Measurements from ENCODE around the gene CNNM3.
"Not testable (repeated sequence)": the region's sequence is repeated elsewhere in the genome, so short reads cannot be mapped to it uniquely, and the experiment has no call there.

Gene CNNM3

DNA sequence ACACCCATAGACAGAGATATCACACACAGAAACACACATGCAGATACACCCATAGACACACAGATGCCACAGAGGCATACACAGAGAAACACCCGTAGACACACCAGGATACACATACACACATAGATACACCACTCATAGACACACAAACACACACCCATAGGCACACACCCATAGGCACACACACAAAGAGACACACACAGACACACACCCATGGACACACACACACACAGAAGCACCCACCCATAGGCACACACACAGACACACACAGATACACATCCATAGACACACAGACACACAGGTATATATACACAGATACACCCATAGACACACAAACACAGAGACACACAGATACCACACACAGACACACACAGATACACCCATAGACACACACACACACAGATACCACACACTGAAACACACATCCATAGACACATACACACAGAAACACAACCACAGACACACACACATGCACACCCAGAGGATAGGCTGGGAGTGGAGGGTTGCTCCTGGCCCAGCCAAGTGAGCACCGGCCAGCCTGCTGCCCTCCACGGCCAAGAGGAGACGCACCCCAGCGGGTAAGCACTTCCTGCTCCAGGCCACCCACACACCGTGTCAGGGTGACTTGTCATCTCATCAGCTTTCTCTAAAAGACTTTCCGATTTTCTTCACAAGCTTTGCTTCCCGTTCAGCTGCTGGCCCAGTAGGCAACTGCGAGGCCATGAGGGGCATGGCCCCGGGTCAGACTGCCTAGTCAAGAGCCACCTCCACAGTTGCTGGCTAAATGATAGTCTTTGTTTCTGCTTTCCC is 14.1 kb upstream of the CNNM3 start:
- Histone ChIP-seq H3K36me3 (ENCODE audit: control insufficient read depth, insufficient read depth, low read length) (peaks cover 9% of the 10 kb centered on the region), H3K9me3 (ENCODE audit: control insufficient read depth, low read length) (no peaks in the 10 kb centered on the region), H3K27me3 (ENCODE audit: control insufficient read depth, insufficient read depth, low read length) (no peaks in the 10 kb centered on the region), H3K4me1 (ENCODE audit: control insufficient read depth, insufficient read depth, low read length) (peaks cover 12% of the 10 kb centered on the region), H3K4me3 (ENCODE audit: low read length) (no peak overlapping the region), H3K9ac (ENCODE audit: low read length) (no peak overlapping the region)

DNA sequence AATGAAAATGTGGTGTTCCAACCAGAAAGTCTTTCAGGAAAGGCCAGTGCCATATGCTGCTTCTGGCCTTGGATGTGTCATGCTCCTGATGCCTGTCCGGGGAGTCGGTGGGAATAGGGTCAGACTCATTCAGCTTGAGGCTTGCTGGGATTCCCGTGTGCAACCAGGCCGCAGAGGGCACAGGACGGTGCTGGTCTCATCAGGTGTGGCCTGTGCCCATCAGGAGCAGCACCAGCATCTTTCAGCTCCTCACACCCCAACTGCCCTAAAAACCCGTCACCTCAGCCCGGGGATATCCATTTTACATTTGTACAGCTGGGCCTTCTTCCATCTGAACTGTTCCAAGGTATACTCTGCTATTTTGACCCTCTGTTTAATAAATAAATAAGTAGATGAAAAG is 13.3 kb upstream of the CNNM3 start:
- Histone ChIP-seq H3K9me3 (ENCODE audit: control insufficient read depth, low read length) (no peaks in the 10 kb centered on the region), H3K36me3 (ENCODE audit: control insufficient read depth, insufficient read depth, low read length) (peaks cover 9% of the 10 kb centered on the region), H3K9ac (ENCODE audit: low read length) (no peak overlapping the region), H3K27me3 (ENCODE audit: control insufficient read depth, insufficient read depth, low read length) (no peaks in the 10 kb centered on the region), H3K4me1 (ENCODE audit: control insufficient read depth, insufficient read depth, low read length) (peaks cover 12% of the 10 kb centered on the region), H3K4me3 (ENCODE audit: low read length) (no peak overlapping the region)

GRCh38 chr2:96804986-96805385 is 11.1 kb upstream of the CNNM3 start:
- no peaks in the 10 kb centered on the region for H3K9me3 ChIP-seq (ENCODE audit: control insufficient read depth, low read length)

GRCh38 chr2:96805946-96806345 is 10.1 kb upstream of the CNNM3 start:
- not testable (repeated sequence) for H3K9ac ChIP-seq (ENCODE audit: low read length); H3K9me3 ChIP-seq (ENCODE audit: control insufficient read depth, low read length); H3K4me1 ChIP-seq (ENCODE audit: control insufficient read depth, insufficient read depth, low read length); H3K27me3 ChIP-seq (ENCODE audit: control insufficient read depth, insufficient read depth, low read length); H3K36me3 ChIP-seq (ENCODE audit: control insufficient read depth, insufficient read depth, low read length); H3K4me3 ChIP-seq (ENCODE audit: low read length)

More at GRCh38 chr2:96804986-96805385, 11.1 kb upstream of the CNNM3 start:
- Histone ChIP-seq H3K36me3 (ENCODE audit: control insufficient read depth, insufficient read depth, low read length) (peaks cover 4% of the 10 kb centered on the region), H3K9ac (ENCODE audit: low read length) (no peak overlapping the region), H3K4me1 (ENCODE audit: control insufficient read depth, insufficient read depth, low read length) (peaks cover 16% of the 10 kb centered on the region), H3K4me3 (ENCODE audit: low read length) (no peak overlapping the region), H3K27me3 (ENCODE audit: control insufficient read depth, insufficient read depth, low read length) (no peaks in the 10 kb centered on the region)

- Histone ChIP-seq H3K9me3 (ENCODE audit: control insufficient read depth, low read length) (no peaks in the 10 kb centered on the region), H3K4me1 (ENCODE audit: control insufficient read depth, insufficient read depth, low read length) (peaks cover 4% of the 10 kb centered on the region), H3K4me3 (ENCODE audit: low read length) (no peak overlapping the region), H3K36me3 (ENCODE audit: control insufficient read depth, insufficient read depth, low read length) (peaks cover 4% of the 10 kb centered on the region), H3K27me3 (ENCODE audit: control insufficient read depth, insufficient read depth, low read length) (no peaks in the 10 kb centered on the region), H3K9ac (ENCODE audit: low read length) (no peak overlapping the region)
These were observed 9.5 kb upstream of the CNNM3 start for GRCh38 chr2:96806468-96807126.

DNA sequence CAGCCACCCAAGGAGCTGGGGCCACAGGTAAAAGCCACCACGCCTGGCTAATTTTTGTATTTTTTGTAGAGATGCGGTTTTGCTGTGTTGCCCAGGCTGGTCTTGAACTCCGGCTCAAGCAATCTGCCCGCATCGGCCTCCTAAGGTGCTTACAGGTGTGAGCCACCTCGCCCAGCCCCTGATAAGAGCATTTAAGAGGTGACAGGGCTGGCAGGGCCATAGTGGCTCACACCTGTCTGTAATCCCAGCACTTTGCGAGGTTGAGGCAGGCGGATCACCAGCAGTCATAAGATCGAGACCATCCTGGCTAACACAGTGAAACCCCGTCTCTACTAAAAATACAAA is 9.0 kb upstream of the CNNM3 start:
- no peaks in the 10 kb centered on the region for H3K27me3 ChIP-seq (ENCODE audit: control insufficient read depth, insufficient read depth, low read length)
- peaks cover 4% of the 10 kb centered on the region for H3K4me1 ChIP-seq (ENCODE audit: control insufficient read depth, insufficient read depth, low read length)
- H3K4me3 ChIP-seq (ENCODE audit: low read length): no peak overlapping the region
- H3K9me3 ChIP-seq (ENCODE audit: control insufficient read depth, low read length): no peaks in the 10 kb centered on the region
- H3K36me3 ChIP-seq (ENCODE audit: control insufficient read depth, insufficient read depth, low read length): no peaks in the 10 kb centered on the region
- H3K9ac ChIP-seq (ENCODE audit: low read length): no peak overlapping the region

DNA sequence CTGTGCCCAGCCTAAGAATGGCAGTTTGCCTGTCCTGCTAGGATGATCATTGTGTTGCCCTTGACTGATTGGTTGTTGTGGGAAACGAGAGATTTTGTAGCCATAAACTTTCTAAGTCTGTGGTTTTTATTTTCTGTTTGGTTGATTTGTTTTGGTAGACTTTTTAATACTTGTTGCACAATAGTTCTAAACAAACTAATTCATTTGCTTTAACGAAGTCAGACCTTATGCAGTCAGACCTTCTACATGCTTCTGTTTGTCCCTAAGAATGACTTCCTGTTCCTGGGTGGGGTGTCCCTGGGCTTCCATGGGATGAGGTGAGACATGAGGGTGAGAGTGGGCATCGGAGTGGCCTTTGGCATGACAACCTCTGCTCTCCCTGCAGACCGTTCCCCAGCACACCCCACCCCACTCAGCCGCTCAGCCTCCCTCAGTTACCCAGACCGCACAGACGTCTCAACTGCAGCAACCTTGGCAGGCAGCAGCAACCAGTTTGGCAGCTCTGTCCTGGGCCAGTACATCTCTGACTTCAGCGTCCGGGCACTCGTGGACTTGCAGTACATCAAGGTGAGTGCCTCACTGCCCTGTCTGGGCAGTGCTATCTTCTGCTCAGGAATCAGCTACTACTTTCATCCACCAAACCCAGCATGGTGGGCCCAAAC is 7.8 kb upstream of the CNNM3 start:
- Histone ChIP-seq H3K9ac (ENCODE audit: low read length) (no peak overlapping the region), H3K36me3 (ENCODE audit: control insufficient read depth, insufficient read depth, low read length) (no peaks in the 10 kb centered on the region), H3K4me1 (ENCODE audit: control insufficient read depth, insufficient read depth, low read length) (peaks cover 4% of the 10 kb centered on the region), H3K4me3 (ENCODE audit: low read length) (no peak overlapping the region), H3K9me3 (ENCODE audit: control insufficient read depth, low read length) (no peaks in the 10 kb centered on the region), H3K27me3 (ENCODE audit: control insufficient read depth, insufficient read depth, low read length) (no peaks in the 10 kb centered on the region)

- Histone ChIP-seq H3K4me3 (ENCODE audit: low read length) (no peak overlapping the region), H3K4me1 (ENCODE audit: control insufficient read depth, insufficient read depth, low read length) (peaks cover 4% of the 10 kb centered on the region), H3K9me3 (ENCODE audit: control insufficient read depth, low read length) (no peaks in the 10 kb centered on the region), H3K36me3 (ENCODE audit: control insufficient read depth, insufficient read depth, low read length) (no peaks in the 10 kb centered on the region), H3K9ac (ENCODE audit: low read length) (no peak overlapping the region), H3K27me3 (ENCODE audit: control insufficient read depth, insufficient read depth, low read length) (no peaks in the 10 kb centered on the region)
These were observed 6.7 kb upstream of the CNNM3 start for GRCh38 chr2:96809216-96809882.

DNA sequence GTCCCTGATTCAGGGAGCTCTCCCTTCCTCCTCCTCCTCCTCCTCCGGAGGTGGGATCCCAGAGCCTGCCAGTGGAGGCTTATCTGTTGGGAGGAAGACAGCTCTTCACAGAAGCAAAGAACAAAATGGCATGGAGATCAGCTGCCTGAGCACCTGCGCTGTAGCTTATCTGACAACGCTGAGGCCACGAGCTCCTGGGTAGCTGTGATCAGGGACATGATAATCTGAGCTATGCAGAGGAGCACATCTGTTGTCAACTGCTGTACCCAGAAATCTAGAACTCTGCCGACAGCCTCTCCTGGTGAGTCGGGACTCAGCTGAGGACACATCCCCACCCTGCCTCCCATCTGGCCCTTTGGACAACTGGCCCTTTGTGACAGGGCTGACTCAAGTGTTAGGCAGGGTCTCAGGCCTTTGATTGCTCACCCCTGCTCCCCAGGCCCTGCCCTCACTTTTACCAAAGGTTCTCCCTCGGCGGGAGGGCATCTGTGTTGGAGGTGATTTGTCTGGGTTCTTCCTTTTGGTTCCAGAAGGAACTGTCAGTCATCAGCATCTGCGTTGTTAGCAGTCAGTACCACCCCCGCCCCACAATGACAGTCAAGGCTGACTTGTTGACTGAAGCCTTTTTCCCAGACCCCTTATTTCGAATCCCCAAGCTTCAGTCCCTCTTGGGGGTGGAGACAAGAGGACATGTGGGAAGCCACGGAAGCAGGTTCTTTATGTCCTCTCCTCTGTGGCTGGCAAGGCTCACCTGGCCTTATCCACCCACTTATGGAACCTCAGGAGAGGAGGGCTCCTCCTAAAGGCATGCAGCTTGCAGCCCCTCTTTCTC is 5.9 kb upstream of the CNNM3 start:
- H3K36me3 ChIP-seq (ENCODE audit: control insufficient read depth, insufficient read depth, low read length): no peaks in the 10 kb centered on the region
- no peaks in the 10 kb centered on the region for H3K9me3 ChIP-seq (ENCODE audit: control insufficient read depth, low read length)
- H3K9ac ChIP-seq (ENCODE audit: low read length): no peak overlapping the region
- H3K27me3 ChIP-seq (ENCODE audit: control insufficient read depth, insufficient read depth, low read length): no peaks in the 10 kb centered on the region
- peaks cover 7% of the 10 kb centered on the region for H3K4me1 ChIP-seq (ENCODE audit: control insufficient read depth, insufficient read depth, low read length)
- H3K4me3 ChIP-seq (ENCODE audit: low read length): no peak overlapping the region

DNA sequence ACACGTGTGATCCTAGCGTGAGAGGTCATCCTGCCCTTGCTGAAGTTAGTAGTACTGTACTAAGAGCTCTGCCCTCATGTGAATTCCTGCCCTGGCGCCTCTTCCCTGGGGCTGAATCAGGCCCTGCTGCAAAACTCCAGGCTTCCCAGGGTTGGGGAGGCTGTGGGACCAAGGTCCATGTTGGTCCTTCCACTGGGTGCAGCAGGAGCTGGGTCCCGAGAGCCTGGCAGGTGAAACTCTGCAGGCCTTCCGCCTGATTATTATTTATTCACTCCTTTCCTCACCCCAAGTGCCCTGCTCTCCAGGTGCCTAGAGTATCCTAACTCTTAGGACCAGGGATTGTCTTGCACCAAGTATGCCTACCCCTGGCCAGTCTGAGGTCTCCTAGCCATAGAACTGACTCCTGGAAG is 5.3 kb upstream of the CNNM3 start:
- no peak overlapping the region for H3K4me3 ChIP-seq (ENCODE audit: low read length)
- no peaks in the 10 kb centered on the region for H3K9me3 ChIP-seq (ENCODE audit: control insufficient read depth, low read length)
- no peaks in the 10 kb centered on the region for H3K27me3 ChIP-seq (ENCODE audit: control insufficient read depth, insufficient read depth, low read length)
- H3K36me3 ChIP-seq (ENCODE audit: control insufficient read depth, insufficient read depth, low read length): no peaks in the 10 kb centered on the region
- H3K4me1 ChIP-seq (ENCODE audit: control insufficient read depth, insufficient read depth, low read length): peaks cover 12% of the 10 kb centered on the region
- no peak overlapping the region for H3K9ac ChIP-seq (ENCODE audit: low read length)

GRCh38 chr2:96811917-96812316 is 4.2 kb upstream of the CNNM3 start:
- Histone ChIP-seq H3K4me1 (ENCODE audit: control insufficient read depth, insufficient read depth, low read length) (peaks cover 12% of the 10 kb centered on the region), H3K9ac (ENCODE audit: low read length) (no peak overlapping the region), H3K4me3 (ENCODE audit: low read length) (no peak overlapping the region), H3K9me3 (ENCODE audit: control insufficient read depth, low read length) (no peaks in the 10 kb centered on the region), H3K27me3 (ENCODE audit: control insufficient read depth, insufficient read depth, low read length) (no peaks in the 10 kb centered on the region), H3K36me3 (ENCODE audit: control insufficient read depth, insufficient read depth, low read length) (no peaks in the 10 kb centered on the region)
